ENCODE results near the gene PTCH2.
"Not testable (repeated sequence)": the region's sequence is repeated elsewhere in the genome, so short reads cannot be mapped to it uniquely, and the experiment has no call there.

Gene PTCH2

GRCh38 chr1:44801491-44802305, 41.4 kb downstream of the PTCH2 start:
- no peak for DNase-seq (ENCODE audit: low spot score)

GRCh38 chr1:44799770-44800584, 43.1 kb downstream of the PTCH2 start, which contains the start of gene PLK3:
PLK3 (plus strand) TSS chr1:44800377; CDS start chr1:44800464, 87 bp downstream.
- DNase-seq (ENCODE audit: low spot score) = peak; percentile 98

- no peak for DNase-seq (ENCODE audit: low spot score)
These were observed 44.3 kb downstream of the PTCH2 start for GRCh38 chr1:44798481-44799365.

- DNase-seq (ENCODE audit: low spot score) = not testable (repeated sequence)
These were observed 45.2 kb downstream of the PTCH2 start for GRCh38 chr1:44797886-44798285.

GRCh38 chr1:44792736-44793502, 50.1 kb downstream of the PTCH2 start:
- no peak for DNase-seq (ENCODE audit: low spot score)

GRCh38 chr1:44790968-44791801, 51.9 kb downstream of the PTCH2 start:
- DNase-seq (ENCODE audit: low spot score) = no peak

GRCh38 chr1:44788120-44788860, 54.8 kb downstream of the PTCH2 start, which contains the start of gene BEST4:
BEST4 (minus strand) TSS chr1:44788170; CDS start chr1:44787705, 465 bp downstream.
- peak; percentile 2 for DNase-seq (ENCODE audit: low spot score)

- no peak for DNase-seq (ENCODE audit: low spot score)
These were observed 55.5 kb downstream of the PTCH2 start for GRCh38 chr1:44787506-44787905.

- DNase-seq (ENCODE audit: low spot score) = no peak
These were observed 56.1 kb downstream of the PTCH2 start for GRCh38 chr1:44786841-44787426.

- DNase-seq (ENCODE audit: low spot score) = peak; percentile 72
These were observed 56.8 kb downstream of the PTCH2 start for GRCh38 chr1:44786138-44786840.

GRCh38 chr1:44785501-44786137, 57.4 kb downstream of the PTCH2 start:
- no peak for DNase-seq (ENCODE audit: low spot score)

GRCh38 chr1:44785029-44785380, 58.0 kb downstream of the PTCH2 start:
- DNase-seq (ENCODE audit: low spot score) = no peak

GRCh38 chr1:44784094-44785028, 58.7 kb downstream of the PTCH2 start:
- no peak for DNase-seq (ENCODE audit: low spot score)

GRCh38 chr1:44783697-44784093, 59.4 kb downstream of the PTCH2 start:
- no peak for DNase-seq (ENCODE audit: low spot score)

- DNase-seq (ENCODE audit: low spot score) = no peak
These were observed 62.4 kb downstream of the PTCH2 start for GRCh38 chr1:44780583-44781121.

GRCh38 chr1:44778705-44779576, 64.1 kb downstream of the PTCH2 start:
- DNase-seq (ENCODE audit: low spot score) = no peak

All from hematopoietic multipotent progenitor cell treated with erythropoietin and hydrocortisone succinate and interleukin-3 and kit ligand, for 15 days (in vitro differentiated cells).